ENCODE measurements around the gene SENP2. TPM values are rescaled to one million over a fixed set of nuclear protein-coding genes. Genes with fewer than 3 reads are reported as not detected.

SENP2 gene
- total and polyA plus RNA-seq, 4 donors = 7.9 to 23.3 (median 11.3) TPM

DNA sequence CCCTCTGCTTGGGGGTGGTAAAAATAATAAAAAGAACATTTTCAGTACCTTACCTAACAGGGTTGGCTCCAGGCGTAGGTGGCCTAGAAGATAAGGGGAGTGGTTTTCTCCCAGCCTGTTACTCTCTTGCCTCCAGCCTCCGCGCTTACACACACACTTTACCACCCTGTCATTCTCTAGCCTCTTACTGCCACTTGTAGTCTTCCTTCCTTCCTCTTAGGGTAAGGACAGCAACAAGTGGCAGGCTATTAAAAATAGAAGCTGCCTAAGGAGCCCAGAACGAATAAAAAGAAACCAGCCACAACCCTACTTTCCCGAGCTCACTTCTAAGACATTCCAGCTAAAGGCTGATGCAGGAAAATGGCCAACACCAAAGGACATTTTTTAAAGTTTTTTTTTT, 24.1 kb upstream of the SENP2 start:
- H3K27ac ChIP-seq (ENCODE audit: low read depth in 1 of 2, low read length in 2 of 2) = no peak overlapping the region
- no peaks in the 10 kb centered on the region for H3K4me1 ChIP-seq (ENCODE audit: control insufficient read depth in 4 of 4, insufficient read depth in 4 of 4, low read length in 3 of 4)
- no peaks in the 10 kb centered on the region for H3K36me3 ChIP-seq (ENCODE audit: control insufficient read depth in 4 of 4, insufficient read depth in 3 of 4, low read depth in 1 of 4, low read length in 3 of 4)
- no peak for DNase-seq (ENCODE audit: low spot score)
- 64% methylated on average over 5 of the region's 5 CpGs for WGBS
- H3K9me3 ChIP-seq (ENCODE audit: control insufficient read depth in 4 of 4, low read length in 3 of 4) = no peaks in the 10 kb centered on the region
- no peak overlapping the region for H3K9ac ChIP-seq (ENCODE audit: low read depth in 1 of 2, low read length in 2 of 2)
- H3K4me3 ChIP-seq (ENCODE audit: low read depth in 1 of 3, low read length in 3 of 3) = no peak overlapping the region
- no peaks in the 10 kb centered on the region for H3K27me3 ChIP-seq (ENCODE audit: control insufficient read depth in 4 of 4, insufficient read depth in 4 of 4, low read length in 3 of 4)
- TF ChIP-seq HNF4G (IDR thresholded peaks at IDR 0.05) (no peak), RXRA (IDR thresholded peaks at IDR 0.05) (no peak), FOXA1 (IDR thresholded peaks at IDR 0.05) (no peak), NR2F2 (IDR thresholded peaks at IDR 0.05) (no peak), REST (IDR thresholded peaks at IDR 0.05) (no peak), EGR1 (IDR thresholded peaks at IDR 0.05; ENCODE audit: low read depth in 2 of 2) (no peak), RAD21 (IDR thresholded peaks at IDR 0.05) (no peak), ATF3 (IDR thresholded peaks at IDR 0.05) (no peak), FOXA2 (IDR thresholded peaks at IDR 0.05) (no peak), JUND (IDR thresholded peaks at IDR 0.05) (no peak), SP1 (IDR thresholded peaks at IDR 0.05) (no peak), HNF4A (conservative IDR thresholded peaks at IDR 0.05) (no peak)
- TF ChIP-seq, protein P1, sequence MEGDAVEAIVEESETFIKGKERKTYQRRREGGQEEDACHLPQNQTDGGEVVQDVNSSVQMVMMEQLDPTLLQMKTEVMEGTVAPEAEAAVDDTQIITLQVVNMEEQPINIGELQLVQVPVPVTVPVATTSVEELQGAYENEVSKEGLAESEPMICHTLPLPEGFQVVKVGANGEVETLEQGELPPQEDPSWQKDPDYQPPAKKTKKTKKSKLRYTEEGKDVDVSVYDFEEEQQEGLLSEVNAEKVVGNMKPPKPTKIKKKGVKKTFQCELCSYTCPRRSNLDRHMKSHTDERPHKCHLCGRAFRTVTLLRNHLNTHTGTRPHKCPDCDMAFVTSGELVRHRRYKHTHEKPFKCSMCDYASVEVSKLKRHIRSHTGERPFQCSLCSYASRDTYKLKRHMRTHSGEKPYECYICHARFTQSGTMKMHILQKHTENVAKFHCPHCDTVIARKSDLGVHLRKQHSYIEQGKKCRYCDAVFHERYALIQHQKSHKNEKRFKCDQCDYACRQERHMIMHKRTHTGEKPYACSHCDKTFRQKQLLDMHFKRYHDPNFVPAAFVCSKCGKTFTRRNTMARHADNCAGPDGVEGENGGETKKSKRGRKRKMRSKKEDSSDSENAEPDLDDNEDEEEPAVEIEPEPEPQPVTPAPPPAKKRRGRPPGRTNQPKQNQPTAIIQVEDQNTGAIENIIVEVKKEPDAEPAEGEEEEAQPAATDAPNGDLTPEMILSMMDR (IDR thresholded peaks at IDR 0.05; ENCODE audit: low read depth, low read length, missing input control) = no peak

- Histone ChIP-seq H3K27me3 (ENCODE audit: control insufficient read depth in 4 of 4, insufficient read depth in 4 of 4, low read length in 3 of 4) (no peaks in the 10 kb centered on the region), H3K9ac (ENCODE audit: low read depth in 1 of 2, low read length in 2 of 2) (no peak overlapping the region), H3K4me3 (ENCODE audit: low read depth in 1 of 3, low read length in 3 of 3) (no peak overlapping the region), H3K4me1 (ENCODE audit: control insufficient read depth in 4 of 4, insufficient read depth in 4 of 4, low read length in 3 of 4) (peaks cover 0 to 2% (median 0%) of the 10 kb centered on the region in 4 donors), H3K9me3 (ENCODE audit: control insufficient read depth in 4 of 4, low read length in 3 of 4) (no peaks in the 10 kb centered on the region), H3K36me3 (ENCODE audit: control insufficient read depth in 4 of 4, insufficient read depth in 3 of 4, low read depth in 1 of 4, low read length in 3 of 4) (no peaks in the 10 kb centered on the region), H3K27ac (ENCODE audit: low read depth in 1 of 2, low read length in 2 of 2) (no peak overlapping the region)
- DNase-seq (ENCODE audit: low spot score) = no peak
- 87% methylated on average over 5 of the region's 5 CpGs for WGBS
- TF ChIP-seq TAF1 (conservative IDR thresholded peaks at IDR 0.05) = no peak
- no peak for TF ChIP-seq MAX (IDR thresholded peaks at IDR 0.05)
- no peak for TF ChIP-seq HNF4A (conservative IDR thresholded peaks at IDR 0.05)
- TF ChIP-seq NR2F2 (IDR thresholded peaks at IDR 0.05) = no peak
Measured at GRCh38 chr3:185572183-185572582, 13.9 kb upstream of the SENP2 start.
